ENCODE results near the gene NRL.

DNA sequence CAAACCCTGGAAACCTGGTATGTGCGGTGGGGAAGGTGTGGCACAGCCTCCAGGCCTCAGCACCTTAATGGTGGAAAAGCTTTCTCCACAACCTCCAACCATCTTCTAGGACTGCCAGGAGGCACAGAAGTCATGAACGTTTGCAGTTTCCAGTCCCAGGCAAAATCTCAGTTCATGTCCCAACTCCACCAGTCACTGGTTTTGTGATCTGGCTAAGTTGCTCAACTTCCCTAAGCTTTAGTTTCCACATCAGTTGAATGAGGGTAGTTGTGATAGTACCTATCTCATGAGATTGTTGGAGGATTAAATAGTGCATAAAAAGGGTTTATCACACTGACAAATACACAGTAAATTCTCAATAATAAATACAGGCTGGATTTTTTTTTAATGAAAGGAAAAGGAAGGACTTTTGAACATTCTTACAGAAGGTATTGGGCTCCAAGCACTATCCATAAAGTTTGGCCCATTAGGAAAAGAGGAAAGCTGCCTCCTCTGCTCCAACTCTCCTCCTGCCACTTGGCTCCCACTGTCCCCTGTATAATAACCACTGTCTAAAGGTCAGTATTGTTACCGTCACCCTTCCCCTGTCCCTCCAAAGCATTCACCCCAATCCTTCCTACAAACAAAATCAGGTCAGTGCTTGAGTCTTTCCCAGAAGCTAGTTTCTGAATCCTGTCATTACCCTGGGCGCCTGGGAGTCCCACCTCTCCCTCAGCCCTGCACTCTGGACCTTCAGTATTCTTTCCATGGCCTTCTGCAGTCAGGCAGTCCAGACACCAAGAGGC is 14.4 kb downstream of the NRL start:
- TF ChIP-seq, protein P1, sequence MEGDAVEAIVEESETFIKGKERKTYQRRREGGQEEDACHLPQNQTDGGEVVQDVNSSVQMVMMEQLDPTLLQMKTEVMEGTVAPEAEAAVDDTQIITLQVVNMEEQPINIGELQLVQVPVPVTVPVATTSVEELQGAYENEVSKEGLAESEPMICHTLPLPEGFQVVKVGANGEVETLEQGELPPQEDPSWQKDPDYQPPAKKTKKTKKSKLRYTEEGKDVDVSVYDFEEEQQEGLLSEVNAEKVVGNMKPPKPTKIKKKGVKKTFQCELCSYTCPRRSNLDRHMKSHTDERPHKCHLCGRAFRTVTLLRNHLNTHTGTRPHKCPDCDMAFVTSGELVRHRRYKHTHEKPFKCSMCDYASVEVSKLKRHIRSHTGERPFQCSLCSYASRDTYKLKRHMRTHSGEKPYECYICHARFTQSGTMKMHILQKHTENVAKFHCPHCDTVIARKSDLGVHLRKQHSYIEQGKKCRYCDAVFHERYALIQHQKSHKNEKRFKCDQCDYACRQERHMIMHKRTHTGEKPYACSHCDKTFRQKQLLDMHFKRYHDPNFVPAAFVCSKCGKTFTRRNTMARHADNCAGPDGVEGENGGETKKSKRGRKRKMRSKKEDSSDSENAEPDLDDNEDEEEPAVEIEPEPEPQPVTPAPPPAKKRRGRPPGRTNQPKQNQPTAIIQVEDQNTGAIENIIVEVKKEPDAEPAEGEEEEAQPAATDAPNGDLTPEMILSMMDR (IDR thresholded peaks at IDR 0.05) = no peak
- TF ChIP-seq EP300 (IDR thresholded peaks at IDR 0.05) (no peak), POLR2A (IDR thresholded peaks at IDR 0.05; ENCODE audit: low read depth) (no peak)

Measured in esophagus muscularis mucosa (tissue), 4 donors.